Measurements from ENCODE around the gene RAC3.

The RAC3 gene

DNA sequence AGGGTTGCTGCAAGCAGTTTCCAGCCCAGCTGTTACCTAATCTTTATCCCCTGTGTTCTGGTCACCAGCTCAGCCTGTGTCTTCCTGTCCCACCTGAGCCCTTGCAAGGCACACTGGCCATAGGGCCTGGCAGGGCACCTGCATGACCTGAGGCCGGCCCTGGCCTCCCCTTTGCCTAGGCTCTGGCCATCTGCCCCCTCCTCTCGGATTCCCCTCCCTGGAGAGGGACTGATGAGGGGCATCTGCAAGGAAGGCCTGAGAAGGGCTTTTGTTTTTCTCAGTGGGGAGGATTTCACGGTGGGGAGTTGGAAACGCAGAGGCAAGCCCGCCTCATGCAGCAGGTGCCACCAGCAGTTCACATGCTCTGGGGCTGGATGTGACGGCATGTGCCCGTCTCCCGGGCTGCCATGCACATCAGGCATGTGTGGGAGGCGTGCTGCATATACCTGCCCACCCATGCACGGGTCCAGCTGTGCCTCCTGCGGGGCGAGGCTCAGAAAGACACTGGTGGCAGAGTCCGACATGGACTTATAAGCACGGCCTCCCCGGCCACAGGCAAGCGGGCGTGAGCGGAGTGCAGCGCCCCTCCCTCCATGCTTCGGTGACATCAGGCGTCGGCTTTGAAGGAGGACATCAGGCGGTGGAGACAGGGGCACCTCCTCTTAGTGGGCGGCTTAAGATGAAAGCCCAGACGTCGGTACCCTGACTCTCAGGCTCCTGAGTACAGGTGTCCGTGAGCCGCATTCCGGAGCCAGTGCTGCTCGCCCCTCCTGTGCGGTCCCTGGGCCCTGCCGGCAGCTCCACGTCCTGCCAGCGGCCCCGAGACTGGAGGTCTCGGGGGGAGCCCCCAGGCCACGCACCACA is 37.5 kb upstream of the RAC3 start:
- Histone ChIP-seq H3K36me3 (ENCODE audit: control insufficient read depth, insufficient read depth, low read length) (peaks cover 33% of the 10 kb centered on the region), H3K9me3 (ENCODE audit: control insufficient read depth, low read length) (no peaks in the 10 kb centered on the region), H3K27ac (ENCODE audit: low read depth, low read length, severe bottlenecking) (no peak overlapping the region), H3K4me3 (ENCODE audit: extremely low read depth, insufficient read depth, low read length, poor library complexity, severe bottlenecking) (no peak overlapping the region), H3K4me1 (ENCODE audit: control insufficient read depth, insufficient read depth, low read length, poor library complexity, severe bottlenecking) (peaks cover 17% of the 10 kb centered on the region)
- 87 to 90% methylated on average over 35 to 36 of the region's 37 CpGs for WGBS, 2 experiments (ENCODE audit: insufficient coverage in 2 of 2)

DNA sequence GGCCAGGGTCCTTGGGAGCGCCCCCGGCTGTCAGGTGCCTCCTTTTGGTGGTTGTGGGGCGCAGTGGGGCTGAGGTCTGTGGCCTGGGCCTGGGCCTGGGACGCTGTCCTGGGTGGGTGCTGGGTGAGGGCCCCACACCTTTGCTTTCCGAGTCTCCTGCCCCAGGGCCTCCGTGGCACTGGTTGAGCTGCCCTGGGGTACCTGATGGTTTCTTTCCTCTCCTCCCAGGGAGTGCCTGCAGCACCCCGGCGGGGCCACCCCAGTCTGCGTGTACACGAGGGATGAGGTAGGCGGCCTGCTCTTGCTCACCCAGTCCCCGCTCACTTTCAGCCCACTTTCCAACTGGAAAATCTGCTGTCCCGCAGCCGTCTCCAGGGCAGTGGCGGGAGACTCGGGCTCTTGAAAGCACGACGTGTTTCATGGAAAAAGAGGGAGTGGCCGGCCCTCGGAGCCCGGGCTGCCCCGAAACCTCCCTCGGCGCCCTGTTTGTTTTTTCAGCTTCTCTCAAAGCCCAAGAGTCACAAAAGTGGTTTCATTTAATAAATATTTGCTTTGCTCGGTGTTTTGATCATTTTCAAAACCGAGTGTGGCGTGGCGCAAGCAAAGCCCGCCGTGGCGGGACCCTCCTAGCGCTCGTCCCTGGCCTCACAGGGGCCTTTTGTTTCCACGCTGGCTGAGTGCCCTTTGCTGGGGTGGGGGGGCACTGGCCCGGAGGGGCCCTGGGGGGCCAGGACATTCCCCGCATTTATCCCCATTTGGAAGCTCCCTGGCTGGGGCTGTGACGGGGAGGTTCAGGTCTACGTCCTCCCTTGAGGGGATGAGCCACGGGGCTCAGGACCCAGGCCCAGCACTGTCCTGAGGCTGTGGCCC is 36.6 kb upstream of the RAC3 start:
- WGBS, 2 experiments (ENCODE audit: insufficient coverage in 2 of 2) = 95 to 96% methylated on average over 27 to 36 of the region's 39 CpGs
- H3K4me1 ChIP-seq (ENCODE audit: control insufficient read depth, insufficient read depth, low read length, poor library complexity, severe bottlenecking) = peaks cover 17% of the 10 kb centered on the region
- no peak overlapping the region for H3K27ac ChIP-seq (ENCODE audit: low read depth, low read length, severe bottlenecking)

DNA sequence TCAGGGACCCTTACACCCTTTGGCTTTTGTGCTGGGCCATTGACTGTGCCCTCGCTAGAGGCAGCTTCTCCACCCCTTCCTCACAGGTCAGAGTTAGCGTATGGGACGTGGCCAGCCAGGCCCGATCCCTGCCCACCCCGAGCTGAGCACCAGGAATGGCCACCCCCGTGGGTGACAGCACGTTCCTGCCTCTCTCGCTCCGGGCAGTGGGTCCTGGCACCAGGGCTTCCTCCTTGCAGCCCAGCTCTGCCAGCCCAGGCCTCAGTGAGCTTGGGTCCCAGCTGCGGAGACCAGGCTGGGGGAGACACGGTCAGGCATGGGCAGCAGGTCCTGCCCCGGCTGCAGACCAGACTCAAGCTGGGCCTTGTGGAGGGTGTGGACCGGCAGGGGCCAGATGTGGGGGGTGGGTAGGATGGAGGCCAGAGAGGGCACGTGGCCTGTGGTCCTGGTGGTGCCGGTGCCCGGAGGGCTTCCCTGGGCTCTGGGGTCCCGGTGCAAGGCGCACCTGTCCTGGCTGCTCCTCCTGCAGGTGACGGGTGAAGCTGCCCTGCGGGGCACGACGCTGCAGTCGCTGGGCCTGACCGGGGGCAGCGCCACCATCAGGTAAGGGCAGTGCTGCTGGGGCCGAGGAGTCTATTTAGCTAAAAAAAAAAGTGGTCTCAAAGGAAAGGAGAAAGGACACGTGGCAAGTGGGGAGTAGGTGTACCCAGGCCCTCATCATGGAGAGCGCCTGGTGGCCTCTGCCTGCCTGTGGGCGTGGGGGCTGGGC is 35.8 kb upstream of the RAC3 start:
- no peak overlapping the region for H3K4me3 ChIP-seq (ENCODE audit: extremely low read depth, insufficient read depth, low read length, poor library complexity, severe bottlenecking)
- no peaks in the 10 kb centered on the region for H3K9me3 ChIP-seq (ENCODE audit: control insufficient read depth, low read length)
- 94% methylated on average over 27 to 28 of the region's 29 CpGs for WGBS, 2 experiments (ENCODE audit: insufficient coverage in 2 of 2)
- H3K36me3 ChIP-seq (ENCODE audit: control insufficient read depth, insufficient read depth, low read length) = peaks cover 22% of the 10 kb centered on the region
- H3K27ac ChIP-seq (ENCODE audit: low read depth, low read length, severe bottlenecking) = no peak overlapping the region
- H3K4me1 ChIP-seq (ENCODE audit: control insufficient read depth, insufficient read depth, low read length, poor library complexity, severe bottlenecking) = peaks cover 24% of the 10 kb centered on the region

More for the DNA sequence above, 36.6 kb upstream of the RAC3 start:
- H3K36me3 ChIP-seq (ENCODE audit: control insufficient read depth, insufficient read depth, low read length) = peaks cover 30% of the 10 kb centered on the region
- no peaks in the 10 kb centered on the region for H3K9me3 ChIP-seq (ENCODE audit: control insufficient read depth, low read length)
- H3K4me3 ChIP-seq (ENCODE audit: extremely low read depth, insufficient read depth, low read length, poor library complexity, severe bottlenecking) = no peak overlapping the region

DNA sequence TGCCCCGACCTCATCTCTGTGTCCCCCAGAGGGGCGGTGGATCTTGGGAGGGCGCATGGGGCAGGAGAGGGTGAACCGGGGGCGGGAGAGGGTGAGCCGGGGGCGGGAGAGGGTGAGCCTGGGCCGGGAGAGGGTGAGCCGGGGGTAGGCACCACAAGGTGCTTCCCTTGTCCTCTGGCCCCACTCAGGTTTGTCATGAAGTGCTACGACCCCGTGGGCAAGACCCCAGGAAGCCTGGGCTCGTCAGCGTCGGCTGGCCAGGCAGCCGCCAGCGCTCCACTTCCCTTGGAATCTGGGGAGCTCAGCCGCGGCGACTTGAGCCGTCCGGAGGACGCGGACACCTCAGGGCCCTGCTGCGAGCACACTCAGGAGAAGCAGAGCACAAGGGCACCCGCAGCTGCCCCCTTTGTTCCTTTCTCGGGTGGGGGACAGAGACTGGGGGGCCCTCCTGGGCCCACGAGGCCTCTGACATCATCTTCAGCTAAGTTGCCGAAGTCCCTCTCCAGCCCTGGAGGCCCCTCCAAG is 35.2 kb upstream of the RAC3 start:
- no peak overlapping the region for H3K27ac ChIP-seq (ENCODE audit: low read depth, low read length, severe bottlenecking)
- 94 to 96% methylated on average over 21 to 23 of the region's 28 CpGs for WGBS, 2 experiments (ENCODE audit: insufficient coverage in 2 of 2)
- no peak overlapping the region for H3K4me3 ChIP-seq (ENCODE audit: extremely low read depth, insufficient read depth, low read length, poor library complexity, severe bottlenecking)
- peaks cover 18% of the 10 kb centered on the region for H3K36me3 ChIP-seq (ENCODE audit: control insufficient read depth, insufficient read depth, low read length)
- no peaks in the 10 kb centered on the region for H3K9me3 ChIP-seq (ENCODE audit: control insufficient read depth, low read length)
- peaks cover 29% of the 10 kb centered on the region for H3K4me1 ChIP-seq (ENCODE audit: control insufficient read depth, insufficient read depth, low read length, poor library complexity, severe bottlenecking)

DNA sequence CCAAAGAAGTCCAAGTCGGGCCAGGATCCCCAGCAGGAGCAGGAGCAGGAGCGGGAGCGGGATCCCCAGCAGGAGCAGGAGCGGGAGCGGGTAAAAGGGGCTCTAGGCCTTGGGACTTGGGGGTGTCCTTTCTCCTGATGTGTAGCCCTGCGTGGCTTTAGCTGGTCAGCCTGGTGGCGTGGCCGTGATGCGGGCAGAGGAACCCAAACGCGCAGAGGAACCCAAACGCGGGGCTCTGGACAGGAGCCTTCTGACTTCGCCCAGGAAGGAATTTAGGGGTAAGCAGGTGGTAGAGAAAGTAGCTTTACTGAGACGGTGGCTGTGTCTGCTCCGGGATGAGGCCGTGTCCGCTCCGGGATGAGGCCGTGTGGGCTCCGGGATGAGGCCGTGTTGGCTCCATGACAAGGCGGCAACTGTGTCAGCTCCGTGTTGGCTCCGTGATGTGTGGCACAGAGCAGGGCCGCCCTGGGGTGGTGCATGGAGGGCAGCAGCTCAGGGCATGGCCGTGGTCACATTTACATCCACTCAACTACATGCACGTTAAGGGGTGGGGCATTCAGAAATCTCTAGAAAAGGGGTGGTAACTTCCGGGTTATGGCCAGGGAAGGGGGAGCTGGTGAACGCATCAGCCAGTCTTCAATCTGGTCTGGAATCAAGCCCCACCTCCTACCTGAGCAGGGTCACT is 34.6 kb upstream of the RAC3 start:
- Histone ChIP-seq H3K4me3 (ENCODE audit: extremely low read depth, insufficient read depth, low read length, poor library complexity, severe bottlenecking) (no peak overlapping the region), H3K4me1 (ENCODE audit: control insufficient read depth, insufficient read depth, low read length, poor library complexity, severe bottlenecking) (peaks cover 28% of the 10 kb centered on the region)
- WGBS, 2 experiments (ENCODE audit: insufficient coverage in 2 of 2) = 96 to 97% methylated on average over 24 to 28 of the region's 30 CpGs

DNA sequence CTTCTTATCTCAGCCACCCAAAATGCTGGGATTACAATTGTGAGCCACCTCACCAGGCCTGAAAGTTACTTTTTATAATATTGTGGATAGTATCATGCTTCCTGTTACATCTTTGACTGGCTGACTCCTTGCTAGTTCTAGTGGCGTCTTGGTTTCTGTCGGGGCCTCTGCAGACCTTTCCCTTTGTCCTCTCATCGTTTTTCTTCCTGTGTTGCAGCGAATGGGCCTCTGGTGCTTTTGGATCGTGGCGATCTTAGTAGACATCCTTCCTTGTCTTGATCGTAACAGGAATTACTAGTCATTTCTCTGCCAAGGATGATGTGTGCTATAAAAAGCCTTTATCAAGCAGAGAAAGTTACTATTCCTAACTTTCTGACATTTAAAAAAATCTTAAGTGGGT is 33.3 kb upstream of the RAC3 start:
- Histone ChIP-seq H3K4me3 (ENCODE audit: extremely low read depth, insufficient read depth, low read length, poor library complexity, severe bottlenecking) (no peak overlapping the region), H3K4me1 (ENCODE audit: control insufficient read depth, insufficient read depth, low read length, poor library complexity, severe bottlenecking) (peaks cover 29% of the 10 kb centered on the region), H3K9me3 (ENCODE audit: control insufficient read depth, low read length) (no peaks in the 10 kb centered on the region), H3K27ac (ENCODE audit: low read depth, low read length, severe bottlenecking) (no peak overlapping the region), H3K36me3 (ENCODE audit: control insufficient read depth, insufficient read depth, low read length) (peaks cover 18% of the 10 kb centered on the region)
- WGBS, 2 experiments (ENCODE audit: insufficient coverage in 2 of 2) = 98 to 99% methylated on average over 4 to 6 of the region's 7 CpGs

More for the DNA sequence above, 34.6 kb upstream of the RAC3 start:
- Histone ChIP-seq H3K27ac (ENCODE audit: low read depth, low read length, severe bottlenecking) (no peak overlapping the region), H3K36me3 (ENCODE audit: control insufficient read depth, insufficient read depth, low read length) (peaks cover 18% of the 10 kb centered on the region), H3K9me3 (ENCODE audit: control insufficient read depth, low read length) (no peaks in the 10 kb centered on the region)

DNA sequence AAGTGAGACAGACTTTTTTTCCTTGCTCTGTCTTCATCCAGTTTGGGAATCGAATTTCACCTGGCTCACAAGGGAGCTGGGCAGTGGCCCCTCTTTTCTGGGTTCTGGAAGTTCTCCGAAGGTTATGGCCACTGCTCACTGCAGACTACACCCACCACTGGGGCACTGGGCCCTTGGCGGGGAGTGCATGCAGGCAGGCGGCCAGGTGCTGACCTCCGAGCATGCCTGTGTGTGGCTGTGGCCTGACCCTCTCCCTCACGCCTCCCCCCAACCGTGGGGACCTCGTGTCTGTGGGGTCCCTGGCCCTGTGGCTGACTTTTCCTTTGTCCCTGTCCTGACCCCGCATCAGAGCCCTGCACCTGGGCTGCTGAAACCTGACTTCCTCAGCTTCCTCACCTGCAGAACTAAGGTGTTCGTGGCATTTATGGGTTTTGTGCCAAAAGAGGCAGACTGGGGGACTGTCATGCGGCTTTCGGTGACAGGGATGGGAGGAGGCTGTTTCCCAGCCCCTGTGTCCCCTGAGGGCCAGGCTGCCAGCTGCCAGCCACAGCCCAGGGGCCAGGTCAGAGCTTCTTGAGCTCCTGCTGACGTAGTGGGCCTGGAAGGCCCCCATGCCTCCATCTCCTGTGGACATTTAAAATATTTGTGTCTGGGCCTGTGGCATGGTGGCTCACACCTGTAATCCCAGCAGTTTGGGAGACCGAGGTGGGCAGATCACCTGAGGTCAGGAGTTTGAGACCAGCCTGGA is 32.6 kb upstream of the RAC3 start:
- no peak overlapping the region for H3K4me3 ChIP-seq (ENCODE audit: extremely low read depth, insufficient read depth, low read length, poor library complexity, severe bottlenecking)
- H3K36me3 ChIP-seq (ENCODE audit: control insufficient read depth, insufficient read depth, low read length) = peaks cover 18% of the 10 kb centered on the region
- peaks cover 33% of the 10 kb centered on the region for H3K4me1 ChIP-seq (ENCODE audit: control insufficient read depth, insufficient read depth, low read length, poor library complexity, severe bottlenecking)
- no peaks in the 10 kb centered on the region for H3K9me3 ChIP-seq (ENCODE audit: control insufficient read depth, low read length)
- 94 to 96% methylated on average over 11 to 13 of the region's 14 CpGs for WGBS, 2 experiments (ENCODE audit: insufficient coverage in 2 of 2)
- H3K27ac ChIP-seq (ENCODE audit: low read depth, low read length, severe bottlenecking) = no peak overlapping the region

DNA sequence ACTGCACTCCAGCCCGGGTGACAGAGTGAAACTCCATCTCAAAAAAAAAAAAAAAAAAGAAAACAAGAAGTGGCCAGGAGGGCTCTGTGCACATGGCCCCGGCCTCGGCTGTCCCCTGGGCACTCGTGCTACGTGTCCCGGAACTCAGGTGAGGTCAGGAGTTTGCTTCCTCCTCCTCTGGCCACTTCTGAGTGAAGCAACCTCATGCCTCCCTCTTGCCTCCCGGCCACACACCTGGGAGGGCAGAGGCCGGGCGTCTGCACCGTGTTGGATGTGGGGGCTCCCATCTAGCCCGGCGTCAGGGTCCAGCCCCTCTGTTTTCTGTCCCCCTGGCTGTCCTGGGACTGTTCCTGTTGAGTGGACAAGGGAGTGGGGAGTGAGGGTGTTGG is 31.9 kb upstream of the RAC3 start:
- Histone ChIP-seq H3K36me3 (ENCODE audit: control insufficient read depth, insufficient read depth, low read length) (peaks cover 18% of the 10 kb centered on the region), H3K27ac (ENCODE audit: low read depth, low read length, severe bottlenecking) (no peak overlapping the region), H3K9me3 (ENCODE audit: control insufficient read depth, low read length) (no peaks in the 10 kb centered on the region), H3K4me3 (ENCODE audit: extremely low read depth, insufficient read depth, low read length, poor library complexity, severe bottlenecking) (no peak overlapping the region), H3K4me1 (ENCODE audit: control insufficient read depth, insufficient read depth, low read length, poor library complexity, severe bottlenecking) (peaks cover 39% of the 10 kb centered on the region)
- 95 to 96% methylated on average over 11 of the region's 12 CpGs for WGBS, 2 experiments (ENCODE audit: insufficient coverage in 2 of 2)

DNA sequence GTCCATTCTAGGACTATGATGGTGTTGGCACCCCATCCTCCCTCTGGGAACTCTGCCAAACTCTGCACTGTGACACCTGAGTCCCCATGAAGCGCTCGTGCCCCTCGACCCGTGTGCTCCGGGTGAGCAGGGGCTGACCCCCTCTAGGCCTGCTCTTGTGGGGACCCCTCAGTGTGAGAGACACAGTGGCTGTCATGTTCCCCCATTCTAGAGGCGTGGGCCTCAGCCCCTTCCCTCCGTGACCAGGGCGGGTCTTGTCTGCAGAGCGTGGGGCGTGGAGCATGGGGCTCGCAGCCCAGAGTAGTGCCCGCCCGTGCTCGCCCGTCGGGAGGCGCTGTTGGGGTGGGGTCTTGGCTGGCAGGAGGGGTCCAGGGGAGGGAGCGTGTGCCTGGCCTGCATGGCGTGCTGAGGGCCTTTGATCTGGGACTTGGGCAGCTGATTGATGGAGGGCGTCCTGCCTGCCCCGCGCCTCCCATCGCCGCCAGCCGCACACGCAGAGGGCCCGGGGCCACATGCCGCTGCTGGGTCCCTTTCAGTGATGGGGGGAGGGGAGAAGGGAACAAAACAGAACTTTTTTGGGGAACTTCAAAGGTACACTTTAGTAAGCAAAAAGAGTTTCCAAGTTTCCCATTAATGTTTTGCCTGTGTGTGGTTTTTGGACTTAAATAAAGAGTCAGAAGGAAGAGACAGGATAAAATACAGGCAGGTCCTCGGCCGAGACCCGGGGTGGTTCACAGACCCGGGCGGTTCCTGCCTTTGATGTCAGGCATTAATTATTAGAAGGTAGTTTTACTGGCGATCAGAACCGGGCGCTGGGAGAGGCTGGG is 31.3 kb upstream of the RAC3 start:
- 89 to 93% methylated on average over 28 to 34 of the region's 36 CpGs for WGBS, 2 experiments (ENCODE audit: insufficient coverage in 2 of 2)
- Histone ChIP-seq H3K9me3 (ENCODE audit: control insufficient read depth, low read length) (no peaks in the 10 kb centered on the region), H3K36me3 (ENCODE audit: control insufficient read depth, insufficient read depth, low read length) (peaks cover 13% of the 10 kb centered on the region), H3K27ac (ENCODE audit: low read depth, low read length, severe bottlenecking) (no peak overlapping the region), H3K4me1 (ENCODE audit: control insufficient read depth, insufficient read depth, low read length, poor library complexity, severe bottlenecking) (peaks cover 44% of the 10 kb centered on the region), H3K4me3 (ENCODE audit: extremely low read depth, insufficient read depth, low read length, poor library complexity, severe bottlenecking) (no peak overlapping the region)

Data from mesodermal cell (in vitro differentiated cells).